DMS 273 (cell line): ENCODE data around the gene CUBN.

Source experiments
- DNase-seq: peaks from one replicate; lab custom pipeline; 2025; ENCODE audit not compliant: unreplicated experiment; lab: John Stamatoyannopoulos, UW

CUBN gene

GRCh38 chr10:17043586-17043985, 86.0 kb downstream of the CUBN start:
- no peak for DNase-seq

- no peak for DNase-seq
Observed at GRCh38 chr10:17041626-17042520, 87.7 kb downstream of the CUBN start.

GRCh38 chr10:17038627-17039026, 91.0 kb downstream of the CUBN start:
- DNase-seq, result no peak

- DNase-seq, result no peak
Observed at GRCh38 chr10:17037910-17038309, 91.7 kb downstream of the CUBN start.

- no peak for DNase-seq
Observed at GRCh38 chr10:17035446-17035845, 94.2 kb downstream of the CUBN start.

- DNase-seq, result no peak
Observed at GRCh38 chr10:17033529-17034260, 95.9 kb downstream of the CUBN start.

GRCh38 chr10:17031637-17032635, 97.7 kb downstream of the CUBN start:
- no peak for DNase-seq

- peak; percentile 45 for DNase-seq
Observed at GRCh38 chr10:17029581-17030271, 99.9 kb downstream of the CUBN start.

GRCh38 chr10:17029239-17029580, 100.4 kb downstream of the CUBN start:
- DNase-seq, result no peak

GRCh38 chr10:17028798-17029197, 100.8 kb downstream of the CUBN start:
- no peak for DNase-seq

- no peak for DNase-seq
Observed at GRCh38 chr10:17026686-17027485, 102.7 kb downstream of the CUBN start.

GRCh38 chr10:17025444-17026295, 103.9 kb downstream of the CUBN start:
- DNase-seq, result peak; percentile 42

GRCh38 chr10:17024461-17024860, 105.2 kb downstream of the CUBN start:
- no peak for DNase-seq

GRCh38 chr10:17023386-17024298, 106.0 kb downstream of the CUBN start:
- DNase-seq, result peak; percentile 13

- DNase-seq, result no peak
Observed at GRCh38 chr10:17022896-17023295, 106.7 kb downstream of the CUBN start.

- DNase-seq, result no peak
Observed at GRCh38 chr10:17022466-17022825, 107.2 kb downstream of the CUBN start.

GRCh38 chr10:17021656-17022465, 107.8 kb downstream of the CUBN start:
- no peak for DNase-seq
